Activated gamma-delta T cell treated with Interleukin-2 at 50 U/mL for 16 hours (primary cell): Measurements from ENCODE around the gene QPCTL.

Experiments
- DNase-seq: peaks from one replicate; pipeline ENCODE4 v3.0.0-alpha.2; 2020

QPCTL gene

DNA sequence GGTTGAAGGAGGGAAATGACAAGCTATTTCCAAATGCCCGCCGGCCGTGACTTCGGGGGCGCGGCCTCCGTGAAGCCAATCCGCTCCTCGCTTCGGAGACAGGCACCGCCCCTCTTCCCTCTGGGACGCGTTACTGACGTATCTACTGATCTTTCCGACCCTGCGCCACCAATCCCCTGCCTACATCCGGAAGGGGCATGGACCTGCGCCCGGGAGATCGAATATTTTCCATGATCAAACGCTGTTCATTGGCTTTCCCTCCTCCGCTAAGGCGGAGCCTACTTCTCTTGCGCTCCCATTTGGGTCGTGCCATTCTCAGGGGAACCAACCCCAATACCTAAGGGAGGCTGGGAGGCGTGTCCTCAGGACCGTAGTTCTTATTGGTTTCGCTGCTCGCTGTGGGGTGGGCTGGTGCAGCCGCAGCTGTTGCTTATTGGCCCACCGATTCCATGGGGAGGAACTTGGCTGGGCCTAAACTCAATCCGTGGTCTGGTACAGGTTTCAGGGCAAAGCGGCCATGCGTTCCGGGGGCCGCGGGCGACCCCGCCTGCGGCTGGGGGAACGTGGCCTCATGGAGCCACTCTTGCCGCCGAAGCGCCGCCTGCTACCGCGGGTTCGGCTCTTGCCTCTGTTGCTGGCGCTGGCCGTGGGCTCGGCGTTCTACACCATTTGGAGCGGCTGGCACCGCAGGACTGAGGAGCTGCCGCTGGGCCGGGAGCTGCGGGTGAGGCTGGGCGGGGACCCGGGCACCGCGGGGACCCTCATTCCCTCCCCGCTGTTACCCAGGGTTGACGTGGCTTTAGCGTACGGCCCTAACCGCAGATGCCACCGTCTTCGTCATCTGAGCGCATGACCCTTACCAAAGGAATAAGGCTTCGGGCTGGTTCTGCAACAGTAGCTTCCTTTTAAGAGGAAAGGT lies at the start of gene QPCTL:
TSS of gene QPCTL (plus strand) at position 480 of the 919 bp plus-strand sequence. CDS start at position 518, 38 bp downstream.
- peak; percentile 96 for DNase-seq

DNA sequence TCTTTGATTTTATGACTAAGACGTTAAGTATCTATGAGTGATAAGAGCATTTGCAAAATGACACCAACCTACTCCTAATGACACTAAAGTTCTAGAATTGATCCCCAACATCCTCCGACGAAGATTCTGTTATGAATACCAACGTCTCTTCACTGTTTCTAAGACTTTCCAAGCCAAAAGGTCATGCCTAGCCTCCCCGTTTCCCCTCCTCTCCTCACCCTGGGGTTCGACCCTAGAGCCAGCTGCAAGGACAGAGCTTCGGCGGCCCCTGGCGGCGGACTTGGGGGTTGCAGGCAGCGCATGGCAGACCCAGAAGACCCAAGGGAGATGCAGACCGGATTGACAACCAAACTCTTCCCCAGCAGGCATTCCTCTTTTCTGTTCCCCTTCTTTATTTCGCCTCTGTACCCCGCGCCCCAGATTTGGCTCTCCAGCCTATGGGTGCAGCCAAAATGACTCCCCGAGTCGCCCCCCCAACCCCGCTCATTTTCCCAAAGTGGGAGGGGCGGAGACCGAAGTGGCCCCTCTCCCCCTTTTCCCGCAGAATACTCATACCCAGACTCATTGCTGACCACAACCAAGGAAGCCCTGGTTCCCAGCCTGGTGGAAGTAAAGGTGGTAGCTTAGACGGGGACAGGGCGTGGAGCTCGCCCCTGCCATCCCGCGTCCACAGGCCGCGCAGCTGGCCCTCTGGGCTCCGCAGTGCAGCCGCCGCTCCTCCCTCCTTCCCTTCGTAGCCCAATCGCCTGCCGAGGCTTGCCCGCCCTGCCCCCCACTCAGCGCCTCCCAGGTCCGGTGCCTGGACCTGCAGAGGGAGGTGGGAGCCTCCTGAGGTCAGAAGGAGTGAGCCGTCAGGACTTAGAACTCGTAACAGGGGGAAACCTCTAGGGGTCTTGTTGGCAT lies 49.2 kb upstream of the QPCTL start:
- peak; percentile 89 for DNase-seq

DNA sequence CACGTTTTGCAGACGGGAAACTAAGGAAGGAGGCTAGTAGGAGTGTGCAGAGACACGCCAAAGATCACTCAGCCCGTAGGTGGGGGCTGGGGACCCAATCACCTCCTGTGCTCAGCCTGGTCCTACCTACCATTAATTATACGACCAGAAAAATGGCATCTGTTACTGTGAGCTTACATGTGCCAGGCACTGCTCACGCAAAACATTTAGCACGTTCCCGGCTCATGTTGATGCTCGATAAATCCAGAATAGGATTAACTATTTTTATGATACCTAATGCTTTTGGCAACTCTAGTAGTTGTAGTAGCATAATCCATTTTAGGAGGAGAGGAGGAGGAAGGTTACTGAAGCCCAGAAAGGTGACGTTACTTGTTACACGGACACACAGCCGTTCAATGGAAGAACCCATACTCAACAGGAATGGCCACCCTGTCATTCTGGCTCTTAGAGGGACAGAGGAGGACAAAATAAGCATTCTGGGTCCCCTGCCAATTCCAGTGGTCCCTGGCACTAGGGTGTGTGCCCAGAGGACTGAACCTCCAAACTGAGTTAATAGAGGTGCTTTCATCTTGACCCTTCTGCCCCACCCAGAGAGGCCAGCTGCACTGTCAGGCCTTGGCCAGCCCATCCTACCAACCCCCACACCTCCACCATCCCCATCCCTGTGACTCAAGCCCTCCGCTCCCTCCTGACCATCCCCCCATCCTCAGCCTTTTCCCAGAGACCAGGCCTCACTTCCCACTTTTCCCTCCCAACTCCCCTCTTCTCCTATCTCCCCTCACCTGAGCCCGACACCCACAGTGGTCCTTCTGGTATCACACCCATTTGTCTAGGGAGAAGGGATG lies 48.3 kb upstream of the QPCTL start:
- DNase-seq: no peak

DNA sequence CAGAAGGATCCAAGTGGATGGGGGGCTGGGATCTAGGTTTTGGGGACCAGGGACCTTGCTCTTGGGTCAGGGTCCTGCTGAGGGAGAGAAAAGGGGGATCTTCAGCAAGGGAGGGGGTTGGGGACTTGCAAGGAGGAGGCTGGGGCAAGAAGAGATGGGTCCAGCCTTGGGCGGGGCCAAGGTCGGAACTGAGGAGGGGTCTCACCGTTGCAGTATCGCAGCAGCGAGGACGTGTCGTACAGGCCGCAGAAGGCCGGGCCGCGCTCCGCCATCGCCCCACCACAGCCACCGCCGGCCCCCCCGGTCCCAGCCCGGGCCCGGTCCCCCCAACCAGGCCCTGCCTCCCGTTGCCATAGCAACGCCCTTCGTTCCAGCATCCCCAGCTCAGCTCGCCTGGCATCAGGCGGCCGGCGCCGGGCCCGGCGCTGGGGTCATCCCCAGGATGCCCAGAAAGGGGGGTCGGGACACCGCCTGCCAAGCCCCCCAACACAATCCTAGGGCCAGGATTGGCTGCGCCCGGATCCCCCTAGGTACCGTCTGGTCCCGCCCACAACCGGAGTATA lies 47.3 kb upstream of the QPCTL start:
- DNase-seq: no peak

DNA sequence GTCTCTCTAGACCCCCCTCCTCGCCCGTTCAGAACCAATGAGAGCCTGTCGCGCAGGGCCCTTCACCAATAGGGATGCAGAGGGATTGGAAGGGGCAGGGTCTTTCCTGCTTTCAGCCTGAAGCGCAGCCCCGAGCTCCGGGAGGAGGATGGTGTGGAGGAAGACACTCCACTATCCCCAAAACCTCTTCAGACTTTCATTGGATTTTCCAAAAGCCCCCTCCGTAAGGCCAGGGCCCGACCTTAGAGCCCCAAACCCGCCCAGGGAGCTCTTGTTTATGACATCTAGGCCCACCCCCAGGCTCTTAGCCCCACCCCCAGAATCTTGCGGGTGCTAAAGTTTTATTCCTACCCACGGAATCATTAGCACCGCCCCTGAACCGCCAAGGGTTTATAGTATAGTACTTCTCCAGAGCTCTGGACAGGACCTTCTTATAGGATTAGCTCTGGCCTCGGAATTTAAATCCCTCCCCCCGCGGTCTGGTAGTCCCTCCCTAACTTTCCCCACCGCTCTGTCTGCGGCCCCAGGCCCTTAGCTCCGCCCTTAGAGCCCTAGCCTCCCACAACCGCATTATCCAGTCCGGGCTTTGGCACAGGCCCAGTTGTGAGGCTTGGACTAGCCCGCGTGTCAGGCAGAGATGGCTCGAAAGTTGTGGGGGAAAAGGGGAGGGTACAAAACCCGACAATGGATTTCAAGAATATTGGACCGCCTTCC lies 46.7 kb upstream of the QPCTL start:
- peak; percentile 62 for DNase-seq

DNA sequence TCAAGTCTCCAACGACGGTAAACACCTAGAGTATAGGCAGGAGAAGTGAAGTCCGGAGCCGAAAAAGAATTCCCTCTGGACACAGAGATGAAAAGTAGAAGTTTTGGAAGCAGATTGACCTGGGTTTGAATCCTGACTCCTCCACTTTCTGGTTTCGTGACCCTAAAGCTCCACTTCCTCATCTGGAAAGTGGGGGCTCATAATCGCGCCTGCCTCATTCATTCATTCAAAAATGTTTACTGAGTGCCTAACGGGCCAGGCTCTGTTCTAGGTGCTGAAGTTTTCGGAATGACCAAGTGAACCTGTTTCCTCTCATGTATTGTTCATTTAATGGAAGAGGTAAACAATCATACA lies 46.1 kb upstream of the QPCTL start:
- no peak for DNase-seq

DNA sequence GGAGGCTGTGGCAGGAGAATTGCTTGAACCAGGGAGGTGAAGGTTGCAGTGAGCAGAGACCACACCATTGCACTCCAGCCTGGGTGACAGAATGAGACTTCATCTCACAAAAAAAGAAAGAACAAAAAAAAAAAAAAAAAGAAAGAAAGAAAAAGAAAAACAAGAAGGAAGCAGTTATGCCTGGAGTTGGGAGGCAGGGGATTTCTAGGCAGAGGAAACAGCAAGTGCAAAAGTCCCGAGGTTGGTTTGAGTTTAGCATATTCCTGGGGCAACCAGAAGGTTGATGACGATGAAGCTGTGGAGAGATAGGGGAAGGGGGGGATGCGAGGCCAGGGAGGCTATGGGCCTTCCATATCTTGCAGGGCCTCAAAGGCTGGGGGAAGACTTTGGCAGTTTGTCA lies 41.7 kb upstream of the QPCTL start:
- DNase-seq: no peak

DNA sequence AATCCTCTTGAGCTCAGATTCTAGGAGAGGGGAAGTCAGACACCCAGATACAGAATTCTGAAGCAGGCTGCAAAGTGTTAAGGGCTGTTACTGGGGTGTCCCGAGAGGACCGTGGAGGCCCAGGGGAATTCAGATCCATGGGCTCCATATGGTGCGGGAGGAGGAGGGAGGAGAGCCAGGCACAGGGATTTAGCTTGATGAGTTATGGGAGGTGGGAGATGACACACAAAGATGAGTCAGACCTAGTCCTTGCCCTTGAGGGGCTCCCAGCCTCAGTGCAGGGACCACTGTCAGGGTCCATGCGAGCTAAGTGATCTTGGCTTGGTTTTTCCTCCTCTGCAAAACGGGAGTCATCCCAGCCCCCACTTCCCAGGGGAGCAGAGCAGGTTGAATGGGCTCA lies 38.8 kb upstream of the QPCTL start:
- no peak for DNase-seq

DNA sequence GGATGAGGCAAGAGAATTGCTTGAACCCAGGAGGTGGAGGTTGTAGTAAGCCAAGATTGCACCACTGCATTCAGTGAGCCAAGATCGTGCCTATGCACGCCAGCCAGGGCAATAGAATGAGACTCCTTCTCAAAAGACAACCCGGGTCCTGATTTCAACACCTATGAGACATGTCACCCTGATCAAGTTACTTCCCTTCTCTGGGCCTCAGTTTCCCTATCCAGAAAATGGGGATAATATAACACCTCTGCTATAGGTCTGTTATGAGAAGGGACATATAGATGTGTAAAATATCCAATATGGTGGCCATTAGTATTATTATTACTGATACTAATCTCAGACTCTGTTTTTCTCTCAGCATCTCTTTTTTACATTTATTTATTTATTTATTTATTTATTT lies 37.4 kb upstream of the QPCTL start:
- DNase-seq: no peak

DNA sequence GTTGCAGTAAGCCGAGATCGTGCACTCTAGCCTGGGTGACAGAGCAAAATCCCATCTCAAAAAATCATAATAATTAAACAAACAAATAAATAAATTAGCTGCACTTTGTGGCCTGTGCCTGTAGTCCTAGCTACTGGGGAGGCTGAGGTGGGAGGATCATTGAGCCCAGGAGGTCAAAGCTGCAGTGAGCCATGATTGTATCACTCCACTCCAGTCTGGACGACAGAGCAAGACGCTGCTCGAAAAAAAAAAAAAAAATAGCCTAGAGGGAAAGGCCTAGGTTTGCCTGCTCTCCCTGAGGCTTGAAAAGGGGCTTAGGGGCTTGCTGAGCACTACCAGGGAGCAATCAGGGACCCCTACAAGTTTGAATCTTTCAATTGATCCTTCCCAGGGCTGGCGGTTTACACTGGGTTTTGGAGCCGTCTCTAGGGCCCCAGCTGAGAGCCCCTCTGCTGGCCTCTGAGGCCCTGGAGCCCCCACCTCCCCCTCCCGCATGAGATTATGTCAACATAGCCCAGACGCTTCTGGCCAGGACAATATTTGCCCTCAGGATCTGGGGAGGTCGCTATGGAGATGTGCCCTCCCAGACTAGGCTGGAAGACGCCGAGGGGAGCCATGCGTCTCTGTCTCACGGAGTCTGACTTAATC lies 34.8 kb upstream of the QPCTL start:
- no peak for DNase-seq

DNA sequence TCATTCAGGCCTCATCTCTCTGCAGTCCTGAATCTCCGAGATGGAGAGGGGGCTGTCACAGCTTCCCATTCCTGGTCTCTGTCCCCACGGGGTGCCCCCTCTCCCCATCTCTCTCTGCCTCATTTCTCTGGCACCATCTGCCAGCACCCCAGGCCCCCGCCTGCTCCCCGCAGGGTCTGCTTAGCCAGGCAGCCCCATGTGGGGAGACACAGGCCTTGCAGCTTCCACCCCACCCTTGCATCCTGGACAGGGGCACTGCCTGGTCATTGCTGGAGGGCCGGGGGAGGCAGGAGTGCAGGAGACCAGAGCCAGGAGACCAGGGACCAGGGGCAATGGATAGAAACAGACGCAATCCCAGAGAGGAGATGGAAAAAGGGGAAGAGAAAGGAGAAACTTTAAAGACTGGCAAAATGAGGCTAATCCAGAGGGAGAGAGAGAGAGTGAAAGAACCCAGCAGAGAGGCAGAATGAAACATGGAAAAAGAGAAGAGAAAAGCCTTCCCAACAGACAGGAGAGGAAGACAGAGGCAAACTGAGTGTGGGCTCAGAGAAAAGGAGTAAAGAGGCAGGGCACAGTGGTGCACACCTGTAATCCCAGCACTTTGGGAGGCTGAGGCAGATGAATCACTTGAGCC lies 33.3 kb upstream of the QPCTL start:
- no peak for DNase-seq

DNA sequence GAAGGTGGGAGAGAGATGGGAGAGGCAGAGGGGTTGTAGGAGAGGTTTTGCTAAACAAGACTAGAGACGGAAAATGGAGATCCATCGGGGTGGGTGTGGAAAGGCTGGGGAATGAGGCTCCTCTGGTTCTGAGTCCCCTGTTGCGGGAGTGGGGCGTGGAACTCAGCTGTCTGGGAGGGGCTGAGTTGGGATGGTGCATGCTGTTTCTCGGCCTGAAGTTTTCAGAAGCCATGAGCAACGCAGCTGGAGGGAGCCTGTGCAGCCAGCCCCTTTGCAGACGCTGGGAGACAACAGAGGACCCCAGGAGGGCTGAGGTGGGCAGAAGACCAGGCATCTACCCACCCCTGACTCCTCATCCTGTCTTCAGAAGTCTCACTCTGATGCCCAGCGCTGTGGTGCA lies 31.8 kb upstream of the QPCTL start:
- DNase-seq: no peak

DNA sequence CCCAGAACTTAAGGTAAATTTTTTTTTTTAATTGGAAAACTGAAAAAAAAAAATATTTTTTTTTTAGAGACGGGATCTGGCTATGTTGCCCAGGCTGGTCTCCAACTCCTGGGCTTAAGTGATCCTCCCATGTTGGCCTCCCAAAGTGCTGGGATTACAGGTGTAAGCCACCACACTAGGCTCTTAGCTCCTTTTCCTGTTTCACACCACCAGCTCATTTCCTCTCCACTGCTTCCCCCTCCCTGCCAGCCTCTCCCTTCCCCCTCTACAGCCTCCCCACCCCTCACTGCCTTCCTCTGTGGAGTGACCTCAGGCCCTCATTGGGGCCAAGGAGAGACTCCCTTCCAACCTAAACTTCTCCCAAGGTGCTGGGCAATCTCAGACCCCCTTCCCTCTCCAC lies 28.7 kb upstream of the QPCTL start:
- DNase-seq: no peak

DNA sequence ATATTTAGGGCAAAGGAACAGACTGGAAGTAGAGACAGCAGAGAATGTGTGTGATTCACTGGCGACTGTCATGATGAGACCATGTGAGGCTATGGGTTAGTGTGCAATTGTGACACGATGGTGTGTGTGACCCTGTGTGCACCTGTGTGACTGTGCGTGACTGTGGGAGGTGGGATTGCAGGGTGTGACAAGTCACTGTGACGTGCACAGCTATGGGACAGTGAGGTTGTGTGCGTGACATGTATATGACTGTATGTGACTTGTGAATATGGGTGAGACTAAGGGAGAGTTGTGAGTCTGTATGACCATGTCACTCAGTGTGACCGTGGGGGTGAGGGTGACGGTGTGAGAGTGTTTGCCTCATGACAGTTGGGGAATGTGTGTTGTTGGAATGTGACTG lies 27.9 kb upstream of the QPCTL start:
- DNase-seq: no peak

DNA sequence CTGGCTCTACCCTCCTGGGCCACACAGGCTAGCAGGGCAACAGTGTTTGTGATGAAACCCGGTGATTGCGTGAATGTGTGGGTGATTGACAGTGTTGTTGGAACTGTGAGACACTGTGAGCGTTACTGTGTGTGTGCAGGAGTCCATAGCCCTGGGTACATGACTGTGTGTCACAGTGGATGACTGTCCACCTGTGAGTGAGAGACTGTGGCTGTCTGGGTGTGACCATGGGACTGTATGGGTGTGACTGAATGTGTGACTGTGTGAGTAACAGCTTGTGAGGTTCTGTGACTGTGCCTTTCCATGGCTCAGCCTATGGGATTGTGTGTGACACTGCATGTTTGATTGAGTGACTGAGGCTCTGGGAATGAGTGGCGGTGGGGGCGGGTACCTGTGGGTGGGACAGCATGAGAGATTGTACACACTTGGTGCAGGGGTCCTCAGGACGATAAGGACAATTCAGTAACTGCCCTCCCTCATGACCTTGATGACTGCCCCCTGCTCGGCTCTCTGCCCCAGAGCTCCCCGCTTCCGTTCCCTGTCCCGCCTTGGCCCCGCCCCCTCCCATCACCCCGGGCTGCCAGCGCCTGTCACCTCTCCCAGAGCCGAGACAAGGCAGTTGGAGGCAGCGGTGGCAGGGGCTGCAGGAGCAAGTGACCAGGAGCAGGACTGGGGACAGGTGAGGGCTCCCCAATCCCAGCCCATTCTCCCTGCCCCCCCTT lies 24.7 kb upstream of the QPCTL start, which contains the start of gene GIPR:
TSS of gene GIPR (plus strand) at position 602 of the 722 bp plus-strand sequence. CDS start 1,300 bp downstream, outside the sequence.
- peak; percentile 53 for DNase-seq

DNA sequence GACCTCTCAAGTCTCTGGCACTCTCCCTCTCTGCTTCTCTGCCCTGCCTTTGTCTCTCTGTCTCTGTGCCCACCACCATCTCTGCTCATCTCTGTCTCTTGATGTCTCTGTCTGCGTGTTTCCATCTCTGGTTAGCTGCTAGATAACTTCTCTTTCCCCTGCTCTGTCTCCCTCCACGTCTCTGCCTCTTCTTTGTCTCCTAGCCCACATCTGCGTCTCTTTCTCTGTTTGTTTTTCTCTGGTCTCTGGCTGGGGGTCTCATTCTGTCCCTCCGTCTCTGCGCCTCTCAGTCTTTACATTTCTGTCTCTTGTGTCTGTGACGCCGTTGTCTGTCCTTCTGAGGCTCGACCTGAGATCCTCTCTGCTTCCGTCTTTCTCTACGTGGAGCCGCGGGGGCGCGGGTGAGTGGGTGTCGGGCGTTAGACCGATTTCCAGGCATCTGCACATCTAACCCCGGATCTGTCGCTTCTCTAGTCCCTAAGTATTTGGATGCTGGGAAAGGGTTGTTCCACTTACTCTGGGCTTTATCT lies 24.1 kb upstream of the QPCTL start:
- peak; percentile 25 for DNase-seq

DNA sequence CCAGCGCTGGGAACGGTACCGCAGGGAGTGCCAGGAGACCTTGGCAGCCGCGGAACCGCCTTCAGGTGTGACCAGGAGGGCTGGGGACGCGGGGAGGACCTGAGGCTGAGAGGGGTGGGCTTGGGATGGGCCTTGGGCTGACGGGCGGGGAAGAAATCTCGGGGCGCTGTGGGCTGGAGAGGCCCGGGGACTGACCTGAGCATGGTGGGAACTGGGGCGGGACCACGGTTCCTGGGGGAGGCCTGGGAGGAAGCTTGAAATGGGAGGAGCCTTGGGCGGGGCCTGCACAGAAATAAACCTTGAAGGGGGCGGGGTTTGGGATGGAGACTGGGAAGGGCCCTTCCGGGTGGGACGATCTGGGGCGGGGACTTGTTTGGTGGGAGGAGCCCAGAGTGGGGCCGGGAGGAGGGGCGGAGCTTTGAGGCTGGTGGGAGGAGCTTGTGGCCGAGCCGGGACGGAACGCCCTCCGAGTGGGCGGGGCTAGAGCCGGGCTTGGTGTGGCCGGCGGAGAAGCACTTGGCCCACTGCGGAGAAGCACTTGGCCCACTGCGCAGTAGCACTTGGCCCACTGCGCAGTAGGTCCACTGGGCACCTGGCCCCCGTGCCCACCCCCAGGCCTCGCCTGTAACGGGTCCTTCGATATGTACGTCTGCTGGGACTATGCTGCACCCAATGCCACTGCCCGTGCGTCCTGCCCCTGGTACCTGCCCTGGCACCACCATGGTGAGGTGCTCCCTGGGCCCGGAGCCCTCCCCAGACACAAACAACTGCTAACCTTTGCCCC lies 21.6 kb upstream of the QPCTL start:
- peak; percentile 48 for DNase-seq

DNA sequence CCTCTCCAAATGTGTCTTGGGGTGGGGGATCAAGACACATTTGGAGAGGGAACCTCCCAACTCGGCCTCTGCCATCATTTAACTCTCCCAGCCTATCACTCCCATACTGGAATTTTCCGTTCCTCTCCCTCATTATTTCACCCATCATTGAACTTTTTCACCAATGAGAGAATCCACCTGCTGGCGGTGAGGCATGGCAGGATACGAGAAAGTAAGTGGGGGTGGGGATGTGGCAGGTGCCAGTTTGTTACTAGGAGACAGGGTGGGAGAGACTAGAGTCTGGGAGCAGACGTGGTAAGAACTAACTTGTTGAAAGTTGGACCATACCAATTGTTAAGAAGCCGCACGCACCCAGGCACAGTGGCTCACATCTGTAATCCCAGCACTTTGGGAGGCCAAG lies 17.5 kb upstream of the QPCTL start:
- DNase-seq: no peak

DNA sequence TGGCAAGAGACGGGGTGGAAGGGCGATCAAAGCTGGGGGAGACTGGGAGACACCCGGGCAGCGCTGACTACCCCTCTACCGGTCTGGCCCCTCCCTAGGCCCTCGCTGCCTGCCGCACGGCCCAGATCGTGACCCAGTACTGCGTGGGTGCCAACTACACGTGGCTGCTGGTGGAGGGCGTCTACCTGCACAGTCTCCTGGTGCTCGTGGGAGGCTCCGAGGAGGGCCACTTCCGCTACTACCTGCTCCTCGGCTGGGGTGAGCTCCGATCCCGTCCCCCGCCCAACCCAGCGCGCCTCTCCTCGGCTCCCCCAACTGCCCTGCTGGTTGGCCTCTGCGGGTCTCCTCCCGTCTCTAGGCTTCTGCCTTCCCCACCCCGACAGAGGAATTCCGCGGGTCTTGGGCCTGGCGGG lies 15.6 kb upstream of the QPCTL start:
- peak; percentile 41 for DNase-seq
